HepG2 (cell line): ENCODE results near the gene GJB2. TPM values are rescaled to one million over a fixed set of nuclear protein-coding genes. Genes with fewer than 3 reads are reported as not detected.

Source experiments
- ATAC-seq: fragments of 200-7000 bp; cut with Tn5 transposase; 3 replicates; pipeline ENCODE4 v1.9.1; 2020; ENCODE audit warnings: mild to moderate bottlenecking, moderate library complexity
- BruUV-seq: library from RNA; stranded (reverse); fragments of 400-500 nt; replicated peaks from 2 replicates; lab custom pipeline; 2021; lab: Mats Ljungman, UMichigan
- CTCF ChIA-PET: fragments of 300-600 bp; formaldehyde crosslinking; extraction: SDS; loops from one replicate; lab custom pipeline; 2021; ENCODE audit warnings: low total read pairs, inconsistent platforms, low intra/inter-chr PET ratio; lab: Yijun Ruan, JAX
- POLR2A ChIA-PET: fragments of 350-600 bp; sonication (Branson Sonifier 250); formaldehyde crosslinking; loops from one replicate; lab custom pipeline; 2020; ENCODE audit warnings: antibody characterized with exemption, inconsistent platforms; lab: Yijun Ruan, JAX
- DNase-seq: peaks from one replicate; pipeline ENCODE4 v3.0.0-alpha.2; 2015; ENCODE audit warnings: low spot score
- FAIRE-seq: peaks from 3 replicates; lab custom pipeline; 2011; peaks lifted over from hg19 to GRCh38; lab: Jason Lieb, UNC
- H2AFZ ChIP-seq: one replicate; pipeline ENCODE4 v1.6.1; 2011; ENCODE audit warnings: low read length, inconsistent platforms
- H3K27ac ChIP-seq: fragments of 300-600 bp; 3 replicates; pipeline ENCODE4 v1.8.0; 2011; ENCODE audit warnings: mixed run types, mild to moderate bottlenecking, mixed read lengths, low read length, inconsistent platforms; ENCODE audit not compliant: insufficient read depth; ENCODE audit errors: extremely low read length
- H3K27me3 ChIP-seq, 2 experiments: fragments of 200-600 bp in 1 of 2; 2 replicates in 1 of 2; 3 replicates in 1 of 2; pipeline versions ENCODE4 v1.6.0 to v1.8.0; 2011; ENCODE audit warnings: low read length in 2 of 2, mild to moderate bottlenecking in 2 of 2, moderate library complexity in 2 of 2, inconsistent platforms in 1 of 2; ENCODE audit not compliant: insufficient read depth in 2 of 2, control insufficient read depth in 1 of 2
- H3K36me3 ChIP-seq, 2 experiments: fragments of 200-600 bp in 1 of 2; replicated peaks in 1 of 2; 2 replicates in 1 of 2; 3 replicates in 1 of 2; pipeline versions ENCODE4 v1.5.1 to v1.8.0; 2011; ENCODE audit warnings: low read length in 2 of 2, inconsistent platforms in 1 of 2; ENCODE audit not compliant: insufficient read depth in 2 of 2, control insufficient read depth in 1 of 2
- H3K4me1 ChIP-seq: 2 replicates; pipeline ENCODE4 v1.5.1; 2012; ENCODE audit warnings: low read length, inconsistent platforms; ENCODE audit not compliant: insufficient read depth
- H3K4me2 ChIP-seq: 2 replicates; pipeline ENCODE4 v1.6.0; 2011; ENCODE audit warnings: low read depth, low read length, inconsistent platforms
- H3K4me3 ChIP-seq, 3 experiments: fragments of 200-600 bp in 1 of 3; sonication (generic), shearing (Covaris generic) in 1 of 3; replicated peaks in 1 of 3; 2 replicates each; pipeline ENCODE4 v1.5.1; 2011 to 2016; ENCODE audit warnings: low read length in 3 of 3, inconsistent platforms in 2 of 3, low read depth in 2 of 3, mild to moderate bottlenecking in 2 of 3, control low read depth in 1 of 3, mixed read lengths in 1 of 3; ENCODE audit not compliant: insufficient read depth in 1 of 3
- H3K79me2 ChIP-seq: one replicate; pipeline ENCODE4 v1.6.1; 2011; ENCODE audit warnings: low read length, inconsistent platforms; ENCODE audit not compliant: insufficient read depth
- H3K9ac ChIP-seq: 2 replicates; pipeline ENCODE4 v1.6.0; 2011; ENCODE audit warnings: mild to moderate bottlenecking, low read depth, low read length, inconsistent platforms; ENCODE audit not compliant: insufficient read depth
- H3K9me3 ChIP-seq: 2 replicates; pipeline ENCODE4 v1.5.1; 2012; ENCODE audit warnings: mild to moderate bottlenecking, low read length
- H4K20me1 ChIP-seq: 2 replicates; pipeline ENCODE4 v1.6.0; 2011; ENCODE audit warnings: inconsistent platforms, mild to moderate bottlenecking, low read length, moderate library complexity; ENCODE audit not compliant: insufficient read depth
- HNRNPH1 ChIP-seq: fragments of 200-400 bp; formaldehyde crosslinking; optimal IDR thresholded peaks from 2 replicates; pipeline ENCODE3; 2017; ENCODE audit warnings: mild to moderate bottlenecking, low read depth, low read length
- KLF13 ChIP-seq: sonication (generic); formaldehyde crosslinking; IDR thresholded peaks from 2 replicates; pipeline ENCODE4 v1.4.0; 2020; ENCODE audit warnings: mild to moderate bottlenecking, missing genetic modification reagents
- KLF16 ChIP-seq, 2 experiments: sonication (generic) in 1 of 2; formaldehyde crosslinking in 1 of 2; IDR thresholded peaks; 2 replicates each; pipeline versions ENCODE4 v1.6.1 to v1.8.0; 2016 to 2023; ENCODE audit warnings: missing genetic modification reagents in 2 of 2, missing compliant biosample characterization in 1 of 2
- NFE2L1 ChIP-seq: sonication (generic); formaldehyde crosslinking; IDR thresholded peaks from 2 replicates; pipeline ENCODE4 v1.4.0; 2020; ENCODE audit warnings: missing genetic modification reagents, mild to moderate bottlenecking, borderline replicate concordance
- ONECUT2 ChIP-seq: sonication (generic); formaldehyde crosslinking; IDR thresholded peaks from 2 replicates; pipeline ENCODE4 v1.4.0; 2020; ENCODE audit warnings: missing genetic modification reagents
- ZBTB14 ChIP-seq: sonication (generic); formaldehyde crosslinking; IDR thresholded peaks from 2 replicates; pipeline ENCODE4 v1.4.0; 2020; ENCODE audit warnings: missing genetic modification reagents
- ZNF33B ChIP-seq: sonication (generic); formaldehyde crosslinking; IDR thresholded peaks from 2 replicates; pipeline ENCODE4 v1.5.1; 2020; ENCODE audit warnings: mild to moderate bottlenecking, missing genetic modification reagents
- ZNF639 ChIP-seq: conservative IDR thresholded peaks from 2 replicates; pipeline ENCODE4 v1.6.1; 2018; ENCODE audit warnings: missing genetic modification reagents
- WGBS: methylation state at CpG from one replicate; pipeline ENCODE4 v1.1.6; 2017; ENCODE audit warnings: low lambda C conversion rate; 5-methylcytosine and 5-hydroxymethylcytosine counted together
- in situ Hi-C: cut with HindIII; loops from 2 replicates; pipeline ENCODE4 v1.10.0; 2017; ENCODE audit warnings: low pct_unique_long_range_greater_than_20kb; ENCODE audit not compliant: extremely low pct_ligation_motif_present
- intact Hi-C: fragments of 100-400 bp; cut with micrococcal nuclease; formaldehyde crosslinking; loops from one replicate; pipeline ENCODE4 v1.10.0; 2022; ENCODE audit not compliant: unreplicated experiment
- polyA plus RNA-seq, 8 experiments: library from polyadenylated mRNA; depleted of rRNA in 3 of 8; stranded (reverse) in 7 of 8; unstranded in 1 of 8; fragments of >200 nt; fragmentation: Illumina TruSeq in 4 of 8; extraction: Trizol in 4 of 8; gene quantifications; 2 replicates each; pipeline versions ENCODE4 v1.2.1 to v1.2.3, GENCODE V29; 2011 to 2016; ENCODE audit warnings: low read depth in 4 of 8, missing spikeins in 1 of 8, mixed read lengths in 1 of 8; ENCODE audit not compliant: insufficient read depth in 1 of 8
- total RNA-seq, 5 experiments: library from RNA; depleted of rRNA; stranded (reverse); fragments of >200 nt; fragmentation: Illumina TruSeq; extraction: Trizol; gene quantifications; 2 replicates each; pipeline ENCODE4 v1.2.3, GENCODE V29; 2016; ENCODE audit warnings: low read depth in 1 of 5
- TF ChIP-seq, protein P1 (sequence below): sonication (generic); formaldehyde crosslinking; IDR thresholded peaks from 2 replicates; pipeline ENCODE4 v1.8.1; 2023; ENCODE audit warnings: mild to moderate bottlenecking, moderate library complexity, missing genetic modification reagents
- TF ChIP-seq, protein P2 (sequence below): sonication (generic); formaldehyde crosslinking; IDR thresholded peaks from 2 replicates; pipeline ENCODE4 v1.4.0; 2020; ENCODE audit warnings: missing genetic modification reagents, mild to moderate bottlenecking, borderline replicate concordance

Gene GJB2
- total and polyA plus RNA-seq, 2 of the 13 experiments (the other 11 are each of a cell fraction or from before 2014, with no cell fraction given): 0.15 to 0.18 TPM

DNA sequence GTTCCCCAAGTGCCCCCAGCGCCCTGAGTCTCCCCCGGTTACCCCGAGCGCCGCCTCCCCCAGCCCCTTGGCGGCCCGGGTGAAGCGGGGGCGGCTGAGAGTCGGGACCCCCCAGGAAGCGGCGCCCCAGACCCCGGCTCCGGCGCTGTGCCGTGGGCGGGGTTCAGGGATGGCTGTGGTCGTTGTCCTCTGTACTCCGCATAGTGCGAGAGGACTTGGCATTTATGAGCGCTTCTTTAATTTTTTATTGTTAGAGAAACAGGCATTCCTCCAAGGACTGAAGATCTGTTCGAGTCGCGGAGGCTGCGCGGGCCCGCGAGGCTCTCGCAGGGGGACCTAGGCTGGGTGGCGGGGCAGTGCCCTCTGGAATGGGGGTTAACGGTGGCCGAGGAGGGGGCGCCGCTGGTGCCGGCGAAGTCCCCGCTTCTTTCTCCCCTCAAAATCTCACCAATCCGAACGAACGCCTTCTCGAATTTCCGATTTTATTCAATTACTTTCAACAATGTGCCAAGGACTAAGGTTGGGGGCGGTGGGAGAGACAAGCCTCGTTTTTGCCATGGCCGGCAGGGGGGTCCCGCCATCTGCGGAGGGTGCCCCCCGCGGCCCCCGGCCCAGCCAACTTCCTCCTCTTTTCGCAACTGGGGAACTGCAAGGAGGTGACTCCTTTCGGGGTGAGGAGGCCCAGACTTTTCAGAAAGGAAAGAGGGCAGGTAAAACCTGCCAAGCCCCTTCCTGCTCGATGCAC, 596 bp upstream of the GJB2 start:
- TF ChIP-seq, protein P1, sequence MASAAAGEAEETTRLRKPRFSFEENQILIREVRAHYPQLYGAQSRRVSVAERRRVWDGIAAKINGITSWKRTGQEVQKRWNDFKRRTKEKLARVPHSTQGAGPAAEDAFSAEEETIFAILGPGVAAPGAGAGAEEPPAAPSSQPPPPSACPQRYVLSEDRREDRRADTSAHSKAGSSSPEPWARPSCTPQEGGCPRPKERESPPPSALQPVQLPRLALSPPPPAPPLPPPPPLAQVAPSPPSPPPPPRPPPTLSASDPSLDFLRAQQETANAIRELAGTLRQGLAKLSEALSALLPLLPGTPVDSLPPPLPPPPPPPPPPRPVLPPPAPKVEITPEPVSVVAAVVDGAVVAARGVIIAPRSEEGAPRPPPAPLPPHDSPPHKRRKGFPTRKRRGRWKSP (CRISPR knock-in tag): no peak
- no peak for TF ChIP-seq ZNF33B
- TF ChIP-seq NFE2L1 (CRISPR knock-in tag): no peak
- no peak for TF ChIP-seq KLF16 (CRISPR knock-in tag; IDR thresholded peaks at IDR 0.05)
- TF ChIP-seq ONECUT2 (CRISPR knock-in tag): no peak
- TF ChIP-seq, protein P2, sequence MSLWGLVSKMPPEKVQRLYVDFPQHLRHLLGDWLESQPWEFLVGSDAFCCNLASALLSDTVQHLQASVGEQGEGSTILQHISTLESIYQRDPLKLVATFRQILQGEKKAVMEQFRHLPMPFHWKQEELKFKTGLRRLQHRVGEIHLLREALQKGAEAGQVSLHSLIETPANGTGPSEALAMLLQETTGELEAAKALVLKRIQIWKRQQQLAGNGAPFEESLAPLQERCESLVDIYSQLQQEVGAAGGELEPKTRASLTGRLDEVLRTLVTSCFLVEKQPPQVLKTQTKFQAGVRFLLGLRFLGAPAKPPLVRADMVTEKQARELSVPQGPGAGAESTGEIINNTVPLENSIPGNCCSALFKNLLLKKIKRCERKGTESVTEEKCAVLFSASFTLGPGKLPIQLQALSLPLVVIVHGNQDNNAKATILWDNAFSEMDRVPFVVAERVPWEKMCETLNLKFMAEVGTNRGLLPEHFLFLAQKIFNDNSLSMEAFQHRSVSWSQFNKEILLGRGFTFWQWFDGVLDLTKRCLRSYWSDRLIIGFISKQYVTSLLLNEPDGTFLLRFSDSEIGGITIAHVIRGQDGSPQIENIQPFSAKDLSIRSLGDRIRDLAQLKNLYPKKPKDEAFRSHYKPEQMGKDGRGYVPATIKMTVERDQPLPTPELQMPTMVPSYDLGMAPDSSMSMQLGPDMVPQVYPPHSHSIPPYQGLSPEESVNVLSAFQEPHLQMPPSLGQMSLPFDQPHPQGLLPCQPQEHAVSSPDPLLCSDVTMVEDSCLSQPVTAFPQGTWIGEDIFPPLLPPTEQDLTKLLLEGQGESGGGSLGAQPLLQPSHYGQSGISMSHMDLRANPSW (CRISPR knock-in tag): no peak
- no peak for TF ChIP-seq ZBTB14 (CRISPR knock-in tag)
- no peak for TF ChIP-seq HNRNPH1
- no peak for TF ChIP-seq KLF13 (CRISPR knock-in tag)
- no peak for TF ChIP-seq ZNF639 (CRISPR knock-in tag)
- H3K27ac ChIP-seq: no peak overlapping the region
- no peak overlapping the region; the same call in 1 of the 2 replicates for H3K4me2 ChIP-seq
- H3K79me2 ChIP-seq: no peaks in the 10 kb centered on the region
- H4K20me1 ChIP-seq: no peaks in the 10 kb centered on the region; the same call in 1 of the 2 replicates
- FAIRE-seq: no peak
- peaks cover 4 to 61% of the 10 kb centered on the region in 2 experiments for H3K27me3 ChIP-seq
- no peak for ATAC-seq
- ChIA-PET CTCF (no interaction called here), POLR2A (no interaction called here)
- intact Hi-C loops (no loop called here), in situ Hi-C loops (loop anchor here (10.0 kb wide), 1 partner anchor 101 kb away; no protein-coding TSS in a partner anchor)
- H2AFZ ChIP-seq: no peak overlapping the region
- DNase-seq: no peak
- BruUV-seq: no TSS peak
- no peaks in the 10 kb centered on the region for H3K9me3 ChIP-seq
- H3K4me1 ChIP-seq: peaks cover 44% of the 10 kb centered on the region
- 77% methylated on average over 39 of the region's 53 CpGs for WGBS
- H3K9ac ChIP-seq: no peak overlapping the region
- H3K36me3 ChIP-seq: no peaks in the 10 kb centered on the region
- H3K4me3 ChIP-seq: peak overlapping the region in 1 of 3 experiments; percentile 70; a peak in 1 of 6 replicates
